Colonic mucosa (tissue), 4 donors: ENCODE measurements around the gene HOTAIR. TPM values are rescaled to one million over a fixed set of nuclear protein-coding genes. Genes with fewer than 3 reads are reported as not detected.

Source experiments
- DNase-seq: peaks from one replicate; pipeline ENCODE4 v3.0.0-alpha.2; 2020
- H3K27ac ChIP-seq: fragments of 200-600 bp; one replicate; pipeline ENCODE4 v1.8.0; 2021
- H3K27me3 ChIP-seq: fragments of 200-600 bp; one replicate; pipeline ENCODE4 v1.8.0; 2021
- H3K36me3 ChIP-seq: fragments of 200-600 bp; one replicate; pipeline ENCODE4 v1.8.0; 2021
- H3K4me1 ChIP-seq: fragments of 200-600 bp; one replicate; pipeline ENCODE4 v1.8.0; 2021; ENCODE audit warnings: mild to moderate bottlenecking
- H3K4me3 ChIP-seq: fragments of 200-600 bp; one replicate; pipeline ENCODE4 v1.8.0; 2021
- H3K9ac ChIP-seq, 2 donors: one replicate each; pipeline ENCODE4 v1.7.0; 2013; ENCODE audit warnings: control low read depth in 2 of 2, low read depth in 2 of 2, low read length in 2 of 2
- H3K9me3 ChIP-seq: fragments of 200-600 bp; one replicate; pipeline ENCODE4 v1.8.0; 2021
- intact Hi-C: fragments of 100-400 bp; cut with DNase I; formaldehyde crosslinking; loops from one replicate; pipeline ENCODE4 v1.14.1; 2022
- total RNA-seq, 2 donors: library from RNA; stranded (reverse); fragmentation: NEBNext Ultra II Directional in 1 of 2; extraction: Animal tissue kit (Norgen Biotek cat#: 25700) in 1 of 2; gene quantifications; one replicate each; pipeline ENCODE4 v1.2.1, GENCODE V29; 2021
- TF ChIP-seq, protein P1 (sequence below): fragments of 200-600 bp; IDR thresholded peaks from one replicate; pipeline ENCODE4 v1.8.0; 2022; ENCODE audit warnings: antibody characterized with exemption, mild to moderate bottlenecking
- donor health status: healthy.
- donor health status: DM: no; HTN: no; CAD: no.
- donor health status: DM: no; HTN: no; CAD: no.

HOTAIR gene
- total RNA-seq, 2 donors from 2014 or later = not detected

DNA sequence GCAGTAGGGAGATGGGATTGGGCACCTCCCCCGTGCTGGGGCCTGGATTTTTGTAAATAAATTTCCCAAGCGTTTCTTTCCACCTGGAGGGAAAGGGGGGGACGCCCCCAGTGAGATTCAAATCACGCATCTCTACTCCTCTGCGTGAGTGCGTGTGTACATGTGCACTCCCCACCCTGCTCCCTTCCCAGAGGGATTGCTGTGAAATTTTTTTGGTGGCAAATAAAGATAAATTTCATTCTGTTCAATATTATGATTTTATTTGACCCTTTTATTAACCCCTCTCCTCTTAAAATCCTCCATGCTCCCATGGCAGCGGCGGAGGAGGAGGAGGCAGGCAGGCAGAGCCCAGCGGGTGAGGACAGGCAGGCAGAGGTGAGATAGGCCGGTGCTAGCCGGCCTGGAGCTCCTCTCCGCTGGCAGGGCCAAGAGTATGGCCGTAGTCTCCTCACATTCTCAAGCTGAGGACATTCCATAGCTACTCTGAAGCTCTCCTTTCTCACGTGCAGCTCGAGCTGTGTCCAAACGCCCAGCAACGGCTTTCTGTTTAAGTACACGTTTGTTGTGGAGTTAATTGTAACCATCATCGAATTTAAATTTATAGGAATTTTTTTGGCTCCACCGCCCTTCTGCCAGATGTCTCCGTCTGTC is 1.5 kb upstream of the HOTAIR start:
- H3K4me3 ChIP-seq = no peak overlapping the region
- no peaks in the 10 kb centered on the region for H3K36me3 ChIP-seq
- TF ChIP-seq, protein P1, sequence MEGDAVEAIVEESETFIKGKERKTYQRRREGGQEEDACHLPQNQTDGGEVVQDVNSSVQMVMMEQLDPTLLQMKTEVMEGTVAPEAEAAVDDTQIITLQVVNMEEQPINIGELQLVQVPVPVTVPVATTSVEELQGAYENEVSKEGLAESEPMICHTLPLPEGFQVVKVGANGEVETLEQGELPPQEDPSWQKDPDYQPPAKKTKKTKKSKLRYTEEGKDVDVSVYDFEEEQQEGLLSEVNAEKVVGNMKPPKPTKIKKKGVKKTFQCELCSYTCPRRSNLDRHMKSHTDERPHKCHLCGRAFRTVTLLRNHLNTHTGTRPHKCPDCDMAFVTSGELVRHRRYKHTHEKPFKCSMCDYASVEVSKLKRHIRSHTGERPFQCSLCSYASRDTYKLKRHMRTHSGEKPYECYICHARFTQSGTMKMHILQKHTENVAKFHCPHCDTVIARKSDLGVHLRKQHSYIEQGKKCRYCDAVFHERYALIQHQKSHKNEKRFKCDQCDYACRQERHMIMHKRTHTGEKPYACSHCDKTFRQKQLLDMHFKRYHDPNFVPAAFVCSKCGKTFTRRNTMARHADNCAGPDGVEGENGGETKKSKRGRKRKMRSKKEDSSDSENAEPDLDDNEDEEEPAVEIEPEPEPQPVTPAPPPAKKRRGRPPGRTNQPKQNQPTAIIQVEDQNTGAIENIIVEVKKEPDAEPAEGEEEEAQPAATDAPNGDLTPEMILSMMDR = no peak
- no peaks in the 10 kb centered on the region for H3K9me3 ChIP-seq
- intact Hi-C loops = no loop called here
- no peak for DNase-seq
- no peak overlapping the region for H3K9ac ChIP-seq
- peaks cover 92% of the 10 kb centered on the region for H3K27me3 ChIP-seq
- no peaks in the 10 kb centered on the region for H3K4me1 ChIP-seq
- H3K27ac ChIP-seq = no peak overlapping the region

DNA sequence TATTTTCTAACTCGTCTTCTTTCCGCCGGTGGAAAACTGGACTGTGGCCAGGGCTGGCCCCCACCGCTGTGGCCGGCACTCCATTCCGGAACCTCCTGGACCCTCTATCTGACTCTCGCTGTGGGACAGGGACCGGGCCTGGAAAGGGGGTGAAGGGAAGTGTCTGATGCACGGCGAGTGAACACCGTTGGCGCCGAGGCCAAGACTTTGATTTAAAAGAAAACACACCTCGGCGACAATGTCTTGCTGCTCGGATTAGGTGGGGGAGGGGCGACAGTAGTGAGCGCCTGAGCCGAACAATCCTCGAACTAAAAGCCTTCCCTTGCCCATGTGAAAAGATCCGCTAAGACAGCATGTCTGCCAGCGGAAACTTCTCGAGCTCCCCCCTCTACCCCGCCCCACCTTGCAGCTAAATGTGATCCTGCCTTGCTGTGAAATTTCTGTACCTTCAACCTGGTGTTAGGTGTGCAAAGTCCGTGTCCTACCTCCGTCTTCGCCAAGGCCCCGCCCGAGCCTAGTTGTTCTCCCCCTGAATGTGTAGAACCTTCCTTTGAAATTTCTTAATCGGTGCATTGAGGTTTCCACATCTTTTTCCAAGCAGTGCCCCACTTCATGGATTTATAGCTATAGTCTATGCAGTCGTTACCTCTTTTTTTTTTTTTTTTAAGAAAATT is 862 bp upstream of the HOTAIR start:
- H3K36me3 ChIP-seq = no peaks in the 10 kb centered on the region
- no peak overlapping the region for H3K9ac ChIP-seq
- H3K27me3 ChIP-seq = peaks cover 94% of the 10 kb centered on the region
- no peak for DNase-seq
- no peaks in the 10 kb centered on the region for H3K9me3 ChIP-seq
- TF ChIP-seq, protein P1 = no peak
- no peaks in the 10 kb centered on the region for H3K4me1 ChIP-seq
- H3K27ac ChIP-seq = no peak overlapping the region
- no peak overlapping the region for H3K4me3 ChIP-seq
- intact Hi-C loops = no loop called here

DNA sequence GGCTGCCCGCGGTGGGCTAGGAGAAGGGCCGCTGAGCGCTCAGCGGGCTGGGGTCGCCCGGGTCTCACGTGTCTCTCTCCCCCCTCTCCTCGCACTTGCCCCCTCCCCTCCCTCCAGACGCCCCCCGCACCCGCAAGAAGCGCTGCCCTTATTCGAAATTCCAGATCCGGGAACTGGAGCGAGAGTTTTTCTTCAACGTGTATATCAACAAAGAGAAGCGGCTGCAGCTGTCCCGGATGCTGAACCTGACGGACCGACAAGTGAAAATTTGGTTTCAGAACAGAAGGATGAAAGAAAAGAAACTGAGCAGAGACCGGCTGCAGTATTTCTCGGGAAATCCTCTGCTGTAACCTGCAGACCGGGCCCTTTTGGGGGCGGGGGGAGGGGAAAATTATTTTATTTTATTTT is 314 bp upstream of the HOTAIR start:
- DNase-seq = no peak
- no peaks in the 10 kb centered on the region for H3K36me3 ChIP-seq
- H3K9me3 ChIP-seq = no peaks in the 10 kb centered on the region
- H3K4me3 ChIP-seq = no peak overlapping the region
- no peaks in the 10 kb centered on the region for H3K4me1 ChIP-seq
- H3K27me3 ChIP-seq = peaks cover 94% of the 10 kb centered on the region
- intact Hi-C loops = no loop called here
- H3K9ac ChIP-seq = no peak overlapping the region
- TF ChIP-seq, protein P1 = no peak
- no peak overlapping the region for H3K27ac ChIP-seq

DNA sequence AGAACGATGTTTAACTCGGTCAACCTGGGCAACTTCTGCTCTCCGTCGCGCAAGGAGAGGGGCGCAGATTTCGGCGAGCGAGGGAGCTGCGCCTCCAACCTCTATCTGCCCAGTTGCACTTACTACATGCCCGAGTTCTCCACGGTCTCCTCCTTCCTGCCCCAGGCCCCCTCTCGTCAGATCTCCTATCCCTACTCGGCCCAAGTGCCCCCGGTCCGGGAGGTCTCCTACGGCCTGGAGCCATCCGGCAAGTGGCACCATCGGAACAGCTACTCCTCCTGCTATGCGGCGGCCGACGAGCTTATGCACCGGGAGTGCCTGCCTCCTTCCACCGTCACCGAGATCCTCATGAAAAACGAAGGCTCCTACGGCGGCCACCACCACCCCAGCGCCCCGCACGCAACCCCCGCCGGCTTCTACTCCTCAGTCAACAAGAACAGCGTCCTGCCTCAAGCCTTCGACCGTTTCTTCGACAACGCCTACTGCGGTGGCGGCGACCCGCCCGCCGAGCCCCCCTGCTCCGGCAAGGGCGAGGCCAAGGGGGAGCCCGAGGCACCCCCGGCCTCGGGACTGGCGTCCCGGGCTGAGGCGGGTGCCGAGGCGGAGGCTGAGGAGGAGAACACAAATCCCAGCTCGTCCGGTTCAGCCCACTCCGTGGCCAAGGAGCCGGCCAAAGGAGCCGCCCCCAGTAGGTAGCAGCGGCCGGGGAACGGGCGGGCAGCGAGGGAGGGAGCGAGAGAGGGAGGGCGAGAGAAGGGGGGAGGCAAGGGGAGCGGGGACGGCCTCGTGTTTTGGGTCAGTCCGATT is 1.3 kb downstream of the HOTAIR start:
- peaks cover 97% of the 10 kb centered on the region for H3K27me3 ChIP-seq
- H3K9me3 ChIP-seq = no peaks in the 10 kb centered on the region
- no peak overlapping the region for H3K9ac ChIP-seq
- H3K4me3 ChIP-seq = no peak overlapping the region
- intact Hi-C loops = no loop called here
- no peak overlapping the region for H3K27ac ChIP-seq
- no peaks in the 10 kb centered on the region for H3K4me1 ChIP-seq
- DNase-seq = no peak
- TF ChIP-seq, protein P1 = no peak
- no peaks in the 10 kb centered on the region for H3K36me3 ChIP-seq

DNA sequence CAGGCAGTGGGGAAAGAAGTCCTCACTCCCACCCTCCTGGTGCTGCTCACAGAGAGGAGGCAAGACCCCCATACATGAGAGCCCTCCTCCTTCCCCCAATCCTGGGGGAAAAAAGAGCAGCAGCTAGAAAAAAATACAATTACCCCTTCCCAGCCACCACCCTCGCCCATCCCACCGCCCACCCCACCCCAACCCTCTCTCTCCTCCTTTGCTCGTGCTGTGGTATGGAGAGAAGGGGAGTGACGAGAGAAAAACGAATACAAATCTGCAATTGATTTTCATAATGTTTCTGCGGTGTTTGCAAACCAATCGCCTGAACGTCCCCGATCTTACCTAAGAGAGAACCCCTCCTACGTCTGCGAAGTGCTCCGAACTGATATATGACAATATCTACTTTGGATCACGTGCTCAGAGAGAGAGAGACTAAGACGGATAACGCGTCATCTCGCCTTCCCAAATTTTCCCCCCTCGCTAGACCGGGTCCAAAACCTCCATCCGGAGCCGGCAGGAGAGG is 2.0 kb downstream of the HOTAIR start, which contains the start of gene HOXC11:
TSS of gene HOXC11 (plus strand) at position 405 of the 514 bp plus-strand sequence. CDS start 116 bp downstream, outside the sequence.
- Histone ChIP-seq H3K9me3 (no peaks in the 10 kb centered on the region), H3K4me3 (no peak within 1 kb of the TSS), H3K36me3 (no peaks in the 10 kb centered on the region), H3K27ac (no peak within 1 kb of the TSS), H3K27me3 (peaks cover 99% of the 10 kb centered on the region), H3K4me1 (no peaks in the 10 kb centered on the region), H3K9ac (no peak within 1 kb of the TSS)
- DNase-seq = no peak
- TF ChIP-seq, protein P1 = no peak
- intact Hi-C loops = no loop called here
